ENCODE data around the gene BCL2A1.

- TF ChIP-seq, protein P1, sequence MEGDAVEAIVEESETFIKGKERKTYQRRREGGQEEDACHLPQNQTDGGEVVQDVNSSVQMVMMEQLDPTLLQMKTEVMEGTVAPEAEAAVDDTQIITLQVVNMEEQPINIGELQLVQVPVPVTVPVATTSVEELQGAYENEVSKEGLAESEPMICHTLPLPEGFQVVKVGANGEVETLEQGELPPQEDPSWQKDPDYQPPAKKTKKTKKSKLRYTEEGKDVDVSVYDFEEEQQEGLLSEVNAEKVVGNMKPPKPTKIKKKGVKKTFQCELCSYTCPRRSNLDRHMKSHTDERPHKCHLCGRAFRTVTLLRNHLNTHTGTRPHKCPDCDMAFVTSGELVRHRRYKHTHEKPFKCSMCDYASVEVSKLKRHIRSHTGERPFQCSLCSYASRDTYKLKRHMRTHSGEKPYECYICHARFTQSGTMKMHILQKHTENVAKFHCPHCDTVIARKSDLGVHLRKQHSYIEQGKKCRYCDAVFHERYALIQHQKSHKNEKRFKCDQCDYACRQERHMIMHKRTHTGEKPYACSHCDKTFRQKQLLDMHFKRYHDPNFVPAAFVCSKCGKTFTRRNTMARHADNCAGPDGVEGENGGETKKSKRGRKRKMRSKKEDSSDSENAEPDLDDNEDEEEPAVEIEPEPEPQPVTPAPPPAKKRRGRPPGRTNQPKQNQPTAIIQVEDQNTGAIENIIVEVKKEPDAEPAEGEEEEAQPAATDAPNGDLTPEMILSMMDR (IDR thresholded peaks at IDR 0.05 in 8 of 11, conservative IDR thresholded peaks at IDR 0.05 in 3 of 11): no peak
- TF ChIP-seq POLR2A (IDR thresholded peaks at IDR 0.05): no peak
Measured at GRCh38 chr15:80006946-80007345, 36.0 kb upstream of the BCL2A1 start.
